Suprapubic skin (tissue), 4 donors: ENCODE measurements around the gene CRB2. TPM values are rescaled to one million over a fixed set of nuclear protein-coding genes. Genes with fewer than 3 reads are reported as not detected.

Source experiments
- DNase-seq, 2 donors: peaks; one replicate each; pipeline ENCODE4 v3.0.0-alpha.2; 2019; ENCODE audit warnings: low spot score in 2 of 2
- H3K27ac ChIP-seq: fragments of 200-600 bp; sonication (generic); one replicate; pipeline ENCODE4 v1.5.1; 2019
- H3K27me3 ChIP-seq: fragments of 200-600 bp; sonication (generic); one replicate; pipeline ENCODE4 v1.5.1; 2019
- H3K36me3 ChIP-seq: fragments of 200-600 bp; sonication (generic); one replicate; pipeline ENCODE4 v1.5.1; 2019
- H3K4me1 ChIP-seq: fragments of 200-600 bp; sonication (generic); one replicate; pipeline ENCODE4 v1.5.1; 2019
- H3K4me3 ChIP-seq: fragments of 200-600 bp; sonication (generic); one replicate; pipeline ENCODE4 v1.5.1; 2019; ENCODE audit warnings: mild to moderate bottlenecking
- H3K9me3 ChIP-seq: fragments of 200-600 bp; sonication (generic); one replicate; pipeline ENCODE4 v1.5.1; 2019
- CTCF ChIP-seq, 2 donors: fragments of 200-600 bp in 1 of 2; fragments of 450-650 bp in 1 of 2; sonication (generic) in 1 of 2; IDR thresholded peaks; one replicate each; pipeline ENCODE4 v1.5.1; 2016 to 2019; ENCODE audit warnings: antibody characterized with exemption in 2 of 2, mild to moderate bottlenecking in 1 of 2, moderate library complexity in 1 of 2
- EP300 ChIP-seq: sonication (generic); formaldehyde crosslinking; IDR thresholded peaks from one replicate; pipeline ENCODE4 v1.6.1; 2017; ENCODE audit warnings: antibody characterized with exemption
- POLR2A ChIP-seq, 2 donors: fragments of 450-650 bp; IDR thresholded peaks; one replicate each; pipeline ENCODE4 v1.6.1; 2017; ENCODE audit warnings: antibody characterized with exemption in 2 of 2, mild to moderate bottlenecking in 2 of 2, moderate library complexity in 2 of 2
- POLR2AphosphoS5 ChIP-seq, 3 donors: sonication (generic); formaldehyde crosslinking; IDR thresholded peaks; one replicate each; pipeline ENCODE4 v1.6.1; 2017; ENCODE audit warnings: antibody characterized with exemption in 3 of 3
- WGBS: methylation state at CpG from one replicate; pipeline ENCODE4 v1.1.5; 2018; 5-methylcytosine and 5-hydroxymethylcytosine counted together
- total RNA-seq, 4 donors: library from RNA; depleted of rRNA; stranded (reverse); fragments of >200 nt; gene quantifications; one replicate each; pipeline ENCODE4 v1.1.0, GENCODE V29; 2016

Gene CRB2
- total RNA-seq, 4 donors from 2014 or later: not detected

GRCh38 chr9:123368536-123369153, 12.6 kb downstream of the CRB2 start:
- no peaks in the 10 kb centered on the region for H3K9me3 ChIP-seq
- no peaks in the 10 kb centered on the region for H3K36me3 ChIP-seq
- no peak for DNase-seq
- H3K27me3 ChIP-seq: peaks cover 69% of the 10 kb centered on the region
- TF ChIP-seq EP300 (no peak), POLR2A (IDR thresholded peaks at IDR 0.05) (no peak), CTCF (IDR thresholded peaks at IDR 0.05) (no peak), POLR2AphosphoS5 (IDR thresholded peaks at IDR 0.05) (no peak)
- 62% methylated on average over 2 of the region's 6 CpGs for whole genome bisulfite sequencing
- no peak overlapping the region for H3K27ac ChIP-seq
- no peak overlapping the region for H3K4me3 ChIP-seq
- H3K4me1 ChIP-seq: peaks cover 12% of the 10 kb centered on the region

- peaks cover 71% of the 10 kb centered on the region for H3K27me3 ChIP-seq
- H3K9me3 ChIP-seq: no peaks in the 10 kb centered on the region
- no peak overlapping the region for H3K27ac ChIP-seq
- H3K4me3 ChIP-seq: no peak overlapping the region
- no peak for DNase-seq
- WGBS: 88% methylated on average over 3 of the region's 3 CpGs
- TF ChIP-seq EP300 (no peak), POLR2A (IDR thresholded peaks at IDR 0.05) (no peak), POLR2AphosphoS5 (IDR thresholded peaks at IDR 0.05) (no peak), CTCF (IDR thresholded peaks at IDR 0.05) (no peak)
- H3K36me3 ChIP-seq: no peaks in the 10 kb centered on the region
- H3K4me1 ChIP-seq: peaks cover 16% of the 10 kb centered on the region
Observed at GRCh38 chr9:123369296-123369695, 13.3 kb downstream of the CRB2 start.

- Histone ChIP-seq H3K9me3 (no peaks in the 10 kb centered on the region), H3K27me3 (peaks cover 76% of the 10 kb centered on the region), H3K27ac (no peak overlapping the region), H3K4me1 (peaks cover 13% of the 10 kb centered on the region), H3K4me3 (no peak overlapping the region), H3K36me3 (no peaks in the 10 kb centered on the region)
- WGBS: 92% methylated on average over 8 of the region's 13 CpGs
- no peak for TF ChIP-seq CTCF (IDR thresholded peaks at IDR 0.05)
- TF ChIP-seq POLR2A (IDR thresholded peaks at IDR 0.05): no peak
- no peak for TF ChIP-seq POLR2AphosphoS5 (IDR thresholded peaks at IDR 0.05)
- no peak for TF ChIP-seq EP300
- no peak for DNase-seq
Observed at GRCh38 chr9:123370108-123370507, 14.1 kb downstream of the CRB2 start.

DNA sequence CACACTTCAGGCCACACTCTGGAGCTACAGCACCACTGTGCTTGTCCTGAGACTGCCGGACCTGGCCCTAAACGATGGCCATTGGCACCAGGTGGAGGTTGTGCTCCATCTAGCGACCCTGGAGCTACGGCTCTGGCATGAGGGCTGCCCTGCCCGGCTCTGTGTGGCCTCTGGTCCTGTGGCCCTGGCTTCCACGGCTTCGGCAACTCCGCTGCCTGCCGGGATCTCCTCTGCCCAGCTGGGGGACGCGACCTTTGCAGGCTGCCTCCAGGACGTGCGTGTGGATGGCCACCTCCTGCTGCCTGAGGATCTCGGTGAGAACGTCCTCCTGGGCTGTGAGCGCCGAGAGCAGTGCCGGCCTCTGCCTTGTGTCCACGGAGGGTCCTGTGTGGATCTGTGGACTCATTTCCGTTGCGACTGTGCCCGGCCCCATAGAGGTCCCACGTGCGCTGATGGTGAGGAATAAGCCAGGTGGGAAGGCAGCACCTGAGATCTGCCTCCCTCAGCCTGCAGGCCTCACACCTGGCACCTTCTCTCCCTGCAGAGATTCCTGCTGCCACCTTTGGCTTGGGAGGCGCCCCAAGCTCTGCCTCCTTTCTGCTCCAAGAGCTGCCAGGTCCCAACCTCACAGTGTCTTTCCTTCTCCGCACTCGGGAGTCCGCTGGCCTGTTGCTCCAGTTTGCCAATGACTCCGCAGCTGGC, 14.7 kb downstream of the CRB2 start:
- TF ChIP-seq CTCF (IDR thresholded peaks at IDR 0.05): no peak
- TF ChIP-seq EP300: no peak
- Histone ChIP-seq H3K4me3 (no peak overlapping the region), H3K9me3 (no peaks in the 10 kb centered on the region), H3K27me3 (peaks cover 81% of the 10 kb centered on the region), H3K27ac (no peak overlapping the region), H3K4me1 (peaks cover 17% of the 10 kb centered on the region), H3K36me3 (no peaks in the 10 kb centered on the region)
- no peak for DNase-seq
- 89% methylated on average over 8 of the region's 29 CpGs for WGBS

- Histone ChIP-seq H3K4me3 (no peak overlapping the region), H3K9me3 (no peaks in the 10 kb centered on the region), H3K36me3 (no peaks in the 10 kb centered on the region), H3K27ac (no peak overlapping the region), H3K4me1 (peaks cover 23% of the 10 kb centered on the region), H3K27me3 (peaks cover 79% of the 10 kb centered on the region)
- DNase-seq: no peak
- 68% methylated on average over 13 of the region's 18 CpGs for WGBS
- TF ChIP-seq POLR2A (IDR thresholded peaks at IDR 0.05) (no peak), CTCF (IDR thresholded peaks at IDR 0.05) (no peak)
Observed at GRCh38 chr9:123371228-123371584, 15.2 kb downstream of the CRB2 start.
